Measurements from ENCODE around the gene RFX1. TPM values are rescaled to one million over a fixed set of nuclear protein-coding genes. Genes with fewer than 3 reads are reported as not detected.

The RFX1 gene
- total and polyA plus RNA-seq, 9 of the 15 experiments (the other 6 are each of a cell fraction or from before 2014, with no cell fraction given) = 0.14 to 19.3 (median 1.2) TPM

DNA sequence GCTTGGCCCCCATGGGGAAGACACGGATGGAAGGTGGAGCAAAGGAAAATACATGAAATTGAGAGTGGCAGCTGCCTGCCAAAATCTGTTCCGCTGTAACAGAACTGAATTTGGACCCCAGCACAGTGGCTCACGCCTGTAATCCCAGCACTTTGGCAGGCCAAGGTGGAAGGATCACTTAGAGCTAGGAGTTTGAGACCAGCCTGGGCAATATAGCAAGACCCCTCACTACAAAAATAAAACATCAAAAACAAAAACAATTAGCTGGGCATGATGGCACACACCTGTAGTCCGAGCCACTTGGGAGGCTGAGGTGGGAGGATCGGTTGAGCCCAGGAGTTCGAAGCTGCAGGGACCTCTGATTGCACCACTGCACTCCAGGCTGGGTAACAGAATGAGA, 46.4 kb upstream of the RFX1 start:
- Histone ChIP-seq H3K4me1 (replicated peaks in 1 of 2; ENCODE audit: control insufficient read depth in 2 of 2, insufficient read depth in 2 of 2, low read length in 2 of 2) (peaks cover 0 to 39% of the 10 kb centered on the region in 2 experiments; a peak in 3 of 5 replicates), H4K20me1 (replicated peaks; ENCODE audit: control insufficient read depth, insufficient read depth, low read length) (no peaks in the 10 kb centered on the region), H3K27ac (ENCODE audit: extremely low read depth, low read depth, low read length) (no peak overlapping the region), H3K9me1 (ENCODE audit: control insufficient read depth, insufficient read depth, low read length) (no peaks in the 10 kb centered on the region), H3K79me2 (ENCODE audit: control insufficient read depth, insufficient read depth, low read length) (no peaks in the 10 kb centered on the region), H3K36me3 (ENCODE audit: control insufficient read depth, insufficient read depth, low read length) (peaks cover 23% of the 10 kb centered on the region; the same call in 2 of the 3 replicates), H3K4me2 (ENCODE audit: insufficient read depth, low read length) (no peak overlapping the region), H3K9ac (ENCODE audit: insufficient read depth in 1 of 2, low read depth in 2 of 2, low read length in 2 of 2) (no peak overlapping the region), H3K4me3 (no peak overlapping the region), H2AFZ (ENCODE audit: low read depth, low read length) (no peak overlapping the region), H3K27me3 (ENCODE audit: control insufficient read depth in 2 of 2, insufficient read depth in 2 of 2, low read length in 2 of 2) (no peaks in the 10 kb centered on the region), H3K9me3 (replicated peaks; ENCODE audit: control insufficient read depth, insufficient read depth, low read depth, low read length) (peaks cover 4% of the 10 kb centered on the region)
- FAIRE-seq (no peak), DNase-seq (ENCODE audit: extremely low read depth in 1 of 4, low spot score in 3 of 4) (no peak), ATAC-seq (no peak)
- BruUV-seq (replicated peaks) = TSS peak; percentile 83
- POLR2A ChIA-PET = interaction anchor here (0.6 to 1.1 kb wide), 3 partner anchors 10 to 126 kb away, joined by 3 to 4 read pairs (median 3); no protein-coding TSS in a partner anchor
- in situ Hi-C loops (cut with MboI) (loop anchor here (25.0 kb wide), 1 partner anchor 465 kb away; no protein-coding TSS in a partner anchor), intact Hi-C loops (cut with micrococcal nuclease) (no loop called here)
- 77% methylated on average over 6 of the region's 6 CpGs for WGBS (ENCODE audit: insufficient coverage, low coverage, missing lambda C conversion rate)
- peak; percentile 56 for TF ChIP-seq ZNF121 (CRISPR knock-in tag; conservative IDR thresholded peaks at IDR 0.05)
- no peak for TF ChIP-seq ZKSCAN1 (IDR thresholded peaks at IDR 0.05; ENCODE audit: low read depth, low read length)
- 0 out of 2 replicates have a peak, but pooled peaks have one; percentile 37 for TF ChIP-seq BCOR (IDR thresholded peaks at IDR 0.05)
- CTCF ChIA-PET (ENCODE audit: low intra/inter-chr PET ratio) = no interaction called here

DNA sequence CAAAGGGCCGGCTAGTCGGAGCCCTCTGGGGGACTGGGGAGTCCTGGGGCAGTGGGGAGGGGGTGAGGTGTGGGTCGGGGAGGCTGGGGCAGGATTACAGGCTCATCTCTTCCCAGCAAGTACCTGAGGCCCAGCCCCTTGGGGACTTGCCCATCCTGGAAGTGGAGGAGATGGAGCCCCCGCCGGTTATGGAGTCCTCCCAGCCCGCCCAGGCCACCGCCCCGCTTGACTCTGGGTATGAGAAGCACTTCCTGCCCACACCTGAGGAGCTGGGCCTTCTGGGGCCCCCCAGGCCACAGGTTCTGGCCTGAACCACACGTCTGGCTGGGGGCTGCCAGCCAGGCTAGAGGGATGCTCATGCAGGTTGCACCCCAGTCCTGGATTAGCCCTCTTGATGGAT, 45.9 kb upstream of the RFX1 start:
- POLR2A ChIA-PET = interaction anchor here (0.7 kb wide), 1 partner anchor 103 kb away, joined by 3 read pairs; no protein-coding TSS in a partner anchor
- CTCF ChIA-PET (ENCODE audit: low intra/inter-chr PET ratio) = no interaction called here
- H3K36me3 ChIP-seq (ENCODE audit: control insufficient read depth, insufficient read depth, low read length) = peaks cover 23% of the 10 kb centered on the region; the same call in 2 of the 3 replicates
- TF ChIP-seq, protein P1, sequence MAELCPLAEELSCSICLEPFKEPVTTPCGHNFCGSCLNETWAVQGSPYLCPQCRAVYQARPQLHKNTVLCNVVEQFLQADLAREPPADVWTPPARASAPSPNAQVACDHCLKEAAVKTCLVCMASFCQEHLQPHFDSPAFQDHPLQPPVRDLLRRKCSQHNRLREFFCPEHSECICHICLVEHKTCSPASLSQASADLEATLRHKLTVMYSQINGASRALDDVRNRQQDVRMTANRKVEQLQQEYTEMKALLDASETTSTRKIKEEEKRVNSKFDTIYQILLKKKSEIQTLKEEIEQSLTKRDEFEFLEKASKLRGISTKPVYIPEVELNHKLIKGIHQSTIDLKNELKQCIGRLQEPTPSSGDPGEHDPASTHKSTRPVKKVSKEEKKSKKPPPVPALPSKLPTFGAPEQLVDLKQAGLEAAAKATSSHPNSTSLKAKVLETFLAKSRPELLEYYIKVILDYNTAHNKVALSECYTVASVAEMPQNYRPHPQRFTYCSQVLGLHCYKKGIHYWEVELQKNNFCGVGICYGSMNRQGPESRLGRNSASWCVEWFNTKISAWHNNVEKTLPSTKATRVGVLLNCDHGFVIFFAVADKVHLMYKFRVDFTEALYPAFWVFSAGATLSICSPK (IDR thresholded peaks at IDR 0.05; ENCODE audit: borderline replicate concordance) = no peak
- TF ChIP-seq, protein P2, sequence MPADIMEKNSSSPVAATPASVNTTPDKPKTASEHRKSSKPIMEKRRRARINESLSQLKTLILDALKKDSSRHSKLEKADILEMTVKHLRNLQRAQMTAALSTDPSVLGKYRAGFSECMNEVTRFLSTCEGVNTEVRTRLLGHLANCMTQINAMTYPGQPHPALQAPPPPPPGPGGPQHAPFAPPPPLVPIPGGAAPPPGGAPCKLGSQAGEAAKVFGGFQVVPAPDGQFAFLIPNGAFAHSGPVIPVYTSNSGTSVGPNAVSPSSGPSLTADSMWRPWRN (IDR thresholded peaks at IDR 0.05; ENCODE audit: low read depth) = no peak
- TF ChIP-seq HNRNPLL (IDR thresholded peaks at IDR 0.05; ENCODE audit: low read depth, low read length, poor library complexity, severe bottlenecking) = no peak
- TF ChIP-seq STAG1 (CRISPR knock-in tag; IDR thresholded peaks at IDR 0.05; ENCODE audit: borderline replicate concordance) = no peak
- no peak for TF ChIP-seq CBFB (CRISPR knock-in tag; IDR thresholded peaks at IDR 0.05)
- TF ChIP-seq EZH2 (IDR thresholded peaks at IDR 0.05; ENCODE audit: borderline replicate concordance, low read depth, low read length) = no peak
- no peak for TF ChIP-seq PHF8 (IDR thresholded peaks at IDR 0.05; ENCODE audit: borderline replicate concordance, low read length)
- no peak for TF ChIP-seq NR2F6 (CRISPR knock-in tag; IDR thresholded peaks at IDR 0.05)
- TF ChIP-seq DNMT1 (IDR thresholded peaks at IDR 0.05) = no peak
- TF ChIP-seq KDM4B (IDR thresholded peaks at IDR 0.05; ENCODE audit: borderline replicate concordance in 2 of 2, low read depth in 1 of 2) = no peak
- TF ChIP-seq, protein P3, sequence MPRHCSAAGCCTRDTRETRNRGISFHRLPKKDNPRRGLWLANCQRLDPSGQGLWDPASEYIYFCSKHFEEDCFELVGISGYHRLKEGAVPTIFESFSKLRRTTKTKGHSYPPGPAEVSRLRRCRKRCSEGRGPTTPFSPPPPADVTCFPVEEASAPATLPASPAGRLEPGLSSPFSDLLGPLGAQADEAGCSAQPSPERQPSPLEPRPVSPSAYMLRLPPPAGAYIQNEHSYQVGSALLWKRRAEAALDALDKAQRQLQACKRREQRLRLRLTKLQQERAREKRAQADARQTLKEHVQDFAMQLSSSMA (CRISPR knock-in tag; IDR thresholded peaks at IDR 0.05) = no peak

More for the DNA sequence above, 45.9 kb upstream of the RFX1 start:
- H3K27me3 ChIP-seq (ENCODE audit: control insufficient read depth in 2 of 2, insufficient read depth in 2 of 2, low read length in 2 of 2) = no peaks in the 10 kb centered on the region
- H3K27ac ChIP-seq (ENCODE audit: extremely low read depth, low read depth, low read length) = no peak overlapping the region
- WGBS (ENCODE audit: insufficient coverage, low coverage, missing lambda C conversion rate) = 0% methylated on average over 1 of the region's 9 CpGs
- no peaks in the 10 kb centered on the region for H4K20me1 ChIP-seq (replicated peaks; ENCODE audit: control insufficient read depth, insufficient read depth, low read length)
- H3K4me3 ChIP-seq = no peak overlapping the region
- intact Hi-C loops (cut with micrococcal nuclease) (no loop called here), in situ Hi-C loops (cut with MboI) (loop anchor here (25.0 kb wide), 1 partner anchor 465 kb away; no protein-coding TSS in a partner anchor)
- DNase-seq (ENCODE audit: extremely low read depth in 1 of 4, low spot score in 3 of 4) (peak in 2 of 4 experiments; percentile 5 to 6), ATAC-seq (no peak), FAIRE-seq (no peak)
- H2AFZ ChIP-seq (ENCODE audit: low read depth, low read length) = no peak overlapping the region
- no peaks in the 10 kb centered on the region for H3K79me2 ChIP-seq (ENCODE audit: control insufficient read depth, insufficient read depth, low read length)
- no peak overlapping the region for H3K4me2 ChIP-seq (ENCODE audit: insufficient read depth, low read length)
- peaks cover 0 to 35% of the 10 kb centered on the region in 2 experiments; a peak in 3 of 5 replicates for H3K4me1 ChIP-seq (replicated peaks in 1 of 2; ENCODE audit: control insufficient read depth in 2 of 2, insufficient read depth in 2 of 2, low read length in 2 of 2)
- peaks cover 4% of the 10 kb centered on the region for H3K9me3 ChIP-seq (replicated peaks; ENCODE audit: control insufficient read depth, insufficient read depth, low read depth, low read length)
- no peaks in the 10 kb centered on the region for H3K9me1 ChIP-seq (ENCODE audit: control insufficient read depth, insufficient read depth, low read length)
- no peak overlapping the region for H3K9ac ChIP-seq (ENCODE audit: insufficient read depth in 1 of 2, low read depth in 2 of 2, low read length in 2 of 2)
- no TSS peak for BruUV-seq (replicated peaks)
